ENCODE results near the gene FNDC11.
"Not testable (repeated sequence)": the region's sequence is repeated elsewhere in the genome, so short reads cannot be mapped to it uniquely, and the experiment has no call there.

FNDC11 gene

GRCh38 chr20:63568986-63569949 lies 15.3 kb downstream of the FNDC11 start:
- DNase-seq: no peak

GRCh38 chr20:63570281-63571086 lies 16.5 kb downstream of the FNDC11 start:
- DNase-seq: no peak

- DNase-seq: not testable (repeated sequence)
Measured at GRCh38 chr20:63571087-63571478, 17.1 kb downstream of the FNDC11 start.

- no peak for DNase-seq
Measured at GRCh38 chr20:63572071-63572787, 18.3 kb downstream of the FNDC11 start.

- DNase-seq: no peak
Measured at GRCh38 chr20:63572788-63573646, 19.1 kb downstream of the FNDC11 start.

- no peak for DNase-seq
Measured at GRCh38 chr20:63573647-63574131, 19.7 kb downstream of the FNDC11 start.

GRCh38 chr20:63574156-63574828 lies 20.3 kb downstream of the FNDC11 start, which contains the start of gene HELZ2:
Gene HELZ2, minus strand, starts transcription at chr20:63574239. Its CDS starts 1,854 bp downstream, at chr20:63572385.
- peak; percentile 58 for DNase-seq

GRCh38 chr20:63574829-63575743 lies 21.1 kb downstream of the FNDC11 start:
- DNase-seq: no peak

GRCh38 chr20:63576311-63576710 lies 22.4 kb downstream of the FNDC11 start:
- no peak for DNase-seq

- no peak for DNase-seq
Measured at GRCh38 chr20:63577317-63577894, 23.4 kb downstream of the FNDC11 start.

- DNase-seq: no peak
Measured at GRCh38 chr20:63578224-63579016, 24.5 kb downstream of the FNDC11 start.

GRCh38 chr20:63579017-63579694 lies 25.2 kb downstream of the FNDC11 start:
- no peak for DNase-seq

GRCh38 chr20:63580796-63581461 lies 27.0 kb downstream of the FNDC11 start:
- DNase-seq: peak; percentile 71

- DNase-seq: no peak
Measured at GRCh38 chr20:63582382-63583063, 28.6 kb downstream of the FNDC11 start.

GRCh38 chr20:63585616-63586565 lies 31.9 kb downstream of the FNDC11 start:
- no peak for DNase-seq

- no peak for DNase-seq
Measured at GRCh38 chr20:63586797-63587196, 32.8 kb downstream of the FNDC11 start.

All from activated gamma-delta T cell treated with Interleukin-2 at 50 U/mL for 16 hours (primary cell).